H1 (cell line): ENCODE results near the gene ETF1. TPM values are rescaled to one million over a fixed set of nuclear protein-coding genes. Genes with fewer than 3 reads are reported as not detected.

ENCODE experiments used
- CHD7 ChIP-seq: fragments of 300-600 bp; sonication (generic); IDR thresholded peaks from 2 replicates; pipeline ENCODE4 v1.7.1; 2012; ENCODE audit warnings: low read length, moderate library complexity, mild to moderate bottlenecking, inconsistent platforms; ENCODE audit not compliant: insufficient replicate concordance
- KDM1A ChIP-seq: fragments of 200-600, 300-600 bp; sonication (generic); IDR thresholded peaks from 2 replicates; pipeline ENCODE4 v1.7.1; 2016; ENCODE audit warnings: mild to moderate bottlenecking, low read length, borderline replicate concordance
- POU5F1 ChIP-seq: IDR thresholded peaks from 2 replicates; pipeline ENCODE4 v1.6.1; 2011; ENCODE audit warnings: low read depth, mild to moderate bottlenecking, low read length, moderate library complexity
- RFX5 ChIP-seq: IDR thresholded peaks from 2 replicates; pipeline ENCODE4 v1.6.1; 2011; ENCODE audit warnings: low read depth, low read length, improper control_type of control experiment, borderline replicate concordance
- RNF2 ChIP-seq: fragments of 200-900, 300-1000 bp; sonication (generic); IDR thresholded peaks from 2 replicates; pipeline ENCODE4 v1.7.1; 2016; ENCODE audit warnings: borderline replicate concordance, low read depth, mild to moderate bottlenecking, antibody characterized with exemption, low read length; ENCODE audit not compliant: poor library complexity, severe bottlenecking; ENCODE audit errors: missing control alignments
- SIX5 ChIP-seq: IDR thresholded peaks from 2 replicates; pipeline ENCODE4 v1.6.1; 2011; ENCODE audit warnings: mild to moderate bottlenecking, low read depth, low read length
- TAF1 ChIP-seq: IDR thresholded peaks from 2 replicates; pipeline ENCODE4 v1.6.1; 2011; ENCODE audit warnings: mild to moderate bottlenecking, low read depth, low read length
- polyA plus RNA-seq, 7 experiments: library from polyadenylated mRNA; depleted of rRNA in 3 of 7; stranded (reverse) in 5 of 7; unstranded in 2 of 7; fragments of >200 nt in 5 of 7; fragments of 200-250 nt in 2 of 7; gene quantifications; 1 replicate in 5 of 7; 2 replicates in 1 of 7; 4 replicates in 1 of 7; pipeline versions ENCODE4 v1.2.1 to v1.2.3, GENCODE V29; 2011 to 2013; ENCODE audit warnings: missing spikeins in 2 of 7, mixed read lengths in 2 of 7
- total RNA-seq: library from RNA; stranded (reverse); fragmentation: NEBNext Ultra II Directional; extraction: Animal tissue kit (Norgen Biotek cat#: 25700); gene quantifications from 2 replicates; pipeline ENCODE4 v1.2.1, GENCODE V29; 2021
- TF ChIP-seq, protein P1 (sequence below): IDR thresholded peaks from 2 replicates; pipeline ENCODE4 v1.6.1; 2011; ENCODE audit warnings: low read length, improper control_type of control experiment

The ETF1 gene
- total and polyA plus RNA-seq, 2 of the 8 experiments (the other 6 are each of a cell fraction or from before 2014, with no cell fraction given) = 50.5 to 168 TPM

DNA sequence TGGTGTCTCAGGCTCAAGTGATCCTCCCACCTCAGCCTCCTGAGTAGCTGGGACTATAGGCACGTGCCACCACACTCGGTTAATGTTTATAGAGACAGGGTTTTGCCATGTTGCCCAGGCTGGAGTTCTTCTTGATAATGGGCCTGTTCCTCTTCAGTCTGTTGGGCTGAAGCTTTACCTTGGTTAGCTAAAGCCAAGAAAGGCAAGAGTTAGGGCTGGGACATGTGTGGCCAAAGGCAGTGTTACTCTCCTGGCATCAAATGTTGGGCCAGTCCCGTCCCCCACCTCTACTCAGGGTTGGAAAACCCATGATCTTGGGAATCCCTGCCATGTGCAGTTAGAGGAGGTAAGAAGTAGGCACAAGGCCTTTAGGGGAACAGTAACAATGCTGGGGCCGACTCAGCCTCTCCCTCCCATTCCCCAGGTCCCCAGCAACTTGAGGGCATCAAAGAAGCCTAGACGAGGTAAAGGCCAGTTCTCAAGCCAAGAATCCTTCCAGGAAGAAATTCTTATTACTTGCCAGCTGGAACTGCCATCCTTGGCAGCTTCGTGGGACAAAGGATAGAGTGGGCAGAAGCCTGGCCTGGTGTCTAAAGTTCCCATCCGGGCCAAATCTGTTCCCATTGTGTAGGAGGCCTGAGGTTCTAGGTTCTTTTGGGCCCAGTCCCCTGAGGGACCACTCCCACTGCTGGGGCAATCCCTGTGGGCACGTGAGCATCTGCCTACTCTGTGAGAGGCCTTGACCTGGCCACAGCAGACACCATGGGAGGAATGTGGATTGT is 73.3 kb downstream of the ETF1 start (continued):
- peak; percentile 37 for TF ChIP-seq CHD7
- TF ChIP-seq RNF2 = no peak
- TF ChIP-seq, protein P1, sequence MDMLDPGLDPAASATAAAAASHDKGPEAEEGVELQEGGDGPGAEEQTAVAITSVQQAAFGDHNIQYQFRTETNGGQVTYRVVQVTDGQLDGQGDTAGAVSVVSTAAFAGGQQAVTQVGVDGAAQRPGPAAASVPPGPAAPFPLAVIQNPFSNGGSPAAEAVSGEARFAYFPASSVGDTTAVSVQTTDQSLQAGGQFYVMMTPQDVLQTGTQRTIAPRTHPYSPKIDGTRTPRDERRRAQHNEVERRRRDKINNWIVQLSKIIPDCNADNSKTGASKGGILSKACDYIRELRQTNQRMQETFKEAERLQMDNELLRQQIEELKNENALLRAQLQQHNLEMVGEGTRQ = peak; percentile 58; the same call in 1 of the 2 replicates
- no peak for TF ChIP-seq KDM1A
- no peak for TF ChIP-seq RFX5
- TF ChIP-seq SIX5 = no peak
- no peak for TF ChIP-seq POU5F1
- TF ChIP-seq TAF1 = no peak; the same call in 1 of the 2 replicates
